ENCODE results near the gene CFAP61.

DNA sequence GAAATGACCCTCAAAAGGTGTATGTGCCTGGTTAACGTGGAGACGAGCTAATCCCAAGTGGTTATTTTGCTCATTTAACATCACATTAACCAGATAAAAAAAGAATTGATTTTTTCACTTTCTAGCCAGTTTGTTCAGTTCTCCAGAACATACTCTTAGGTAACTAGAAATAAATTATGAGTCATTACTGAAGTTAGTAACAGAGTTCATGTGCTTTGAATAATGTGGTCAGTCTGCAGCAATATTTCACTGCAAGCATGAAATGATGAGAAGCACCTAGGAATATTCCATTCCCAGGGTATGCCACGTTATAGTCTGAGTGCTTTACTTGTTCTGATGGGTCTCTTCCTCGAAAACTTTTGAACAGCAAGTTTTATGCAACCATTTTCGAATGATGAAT lies 177.3 kb downstream of the CFAP61 start:
- no peak for TF ChIP-seq CTCF (conservative IDR thresholded peaks at IDR 0.05; ENCODE audit: low read depth, low read length)
- TF ChIP-seq EZH2phosphoT487 (IDR thresholded peaks at IDR 0.05; ENCODE audit: borderline replicate concordance, low read length): no peak
- TF ChIP-seq EZH2 (IDR thresholded peaks at IDR 0.05; ENCODE audit: low read length, unreplicated experiment): no peak
